Skeletal muscle tissue (tissue), 4 donors: ENCODE data around the gene ZRSR2. TPM values are rescaled to one million over a fixed set of nuclear protein-coding genes. Genes with fewer than 3 reads are reported as not detected.

Experiments
- H3K27ac ChIP-seq: one replicate; pipeline ENCODE4 v1.7.0; 2013; ENCODE audit warnings: mild to moderate bottlenecking, low read depth, low read length, inconsistent platforms
- H3K27me3 ChIP-seq, 3 donors: one replicate each; pipeline ENCODE4 v1.7.0; 2013; ENCODE audit warnings: low read length in 3 of 3; ENCODE audit not compliant: control insufficient read depth in 3 of 3, insufficient read depth in 3 of 3
- H3K36me3 ChIP-seq, 3 donors: one replicate each; pipeline ENCODE4 v1.7.0; 2013; ENCODE audit warnings: low read length in 3 of 3; ENCODE audit not compliant: control insufficient read depth in 3 of 3, insufficient read depth in 3 of 3
- H3K4me1 ChIP-seq, 3 donors: one replicate each; pipeline ENCODE4 v1.7.0; 2013; ENCODE audit warnings: low read length in 3 of 3, mild to moderate bottlenecking in 3 of 3; ENCODE audit not compliant: control insufficient read depth in 3 of 3, insufficient read depth in 3 of 3
- H3K4me3 ChIP-seq, 3 donors: one replicate each; pipeline ENCODE4 v1.7.0; 2013; ENCODE audit warnings: low read length in 3 of 3
- H3K9ac ChIP-seq, 3 donors: one replicate each; pipeline ENCODE4 v1.7.0; 2013; ENCODE audit warnings: low read length in 3 of 3, mild to moderate bottlenecking in 3 of 3, moderate library complexity in 2 of 3, low read depth in 1 of 3
- H3K9me3 ChIP-seq, 3 donors: one replicate each; pipeline ENCODE4 v1.7.0; 2013; ENCODE audit warnings: low read length in 3 of 3; ENCODE audit not compliant: control insufficient read depth in 3 of 3
- total RNA-seq: library from RNA; depleted of rRNA; stranded (reverse); fragments of >200 nt; gene quantifications from one replicate; pipeline ENCODE4 v1.2.3, GENCODE V29; 2014
- donor health status: Osteomylitis.

ZRSR2 gene
- total RNA-seq, 1 donor from 2014 or later: 2.6 TPM

- Histone ChIP-seq H3K27me3 (no peaks in the 10 kb centered on the region), H3K4me3 (no peak overlapping the region), H3K27ac (no peak overlapping the region), H3K4me1 (peaks cover 3 to 10% (median 6%) of the 10 kb centered on the region in 3 donors), H3K9me3 (no peaks in the 10 kb centered on the region), H3K9ac (no peak overlapping the region), H3K36me3 (peaks cover 3 to 8% (median 7%) of the 10 kb centered on the region in 3 donors)
These were observed 53.7 kb downstream of the ZRSR2 start for GRCh38 chrX:15843960-15844359.

- Histone ChIP-seq H3K4me1 (peaks cover 3 to 11% (median 7%) of the 10 kb centered on the region in 3 donors), H3K4me3 (no peak overlapping the region), H3K36me3 (peaks cover 3 to 7% (median 4%) of the 10 kb centered on the region in 3 donors), H3K27ac (peak overlapping the region; percentile 78), H3K27me3 (no peaks in the 10 kb centered on the region), H3K9me3 (no peaks in the 10 kb centered on the region), H3K9ac (peak overlapping the region; percentile 50 to 70 (median 52))
These were observed 58.3 kb downstream of the ZRSR2 start for GRCh38 chrX:15848576-15848975.

DNA sequence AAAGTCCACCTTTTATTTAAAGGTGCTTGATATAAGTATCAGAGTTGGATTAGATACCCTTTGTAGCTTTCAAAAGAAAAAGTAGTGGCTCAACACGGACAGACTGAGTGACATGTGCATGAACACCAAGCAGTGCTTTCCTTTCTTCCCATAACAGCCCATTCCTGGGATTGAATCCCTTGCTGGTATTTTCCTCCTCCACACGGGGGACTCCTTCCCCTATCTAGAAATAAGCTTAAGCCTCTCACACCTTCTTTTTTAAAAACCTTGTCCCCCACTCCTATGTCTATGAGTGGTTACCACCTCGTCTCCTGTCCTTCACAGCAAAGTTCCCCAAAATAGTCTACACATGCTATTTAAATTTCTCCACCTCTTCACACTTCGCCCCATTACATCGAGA is 59.3 kb downstream of the ZRSR2 start:
- H3K9ac ChIP-seq: peak overlapping the region in 2 of 3 donors; percentile 42 to 52
- H3K36me3 ChIP-seq: peaks cover 3 to 5% (median 4%) of the 10 kb centered on the region in 3 donors
- H3K4me3 ChIP-seq: no peak overlapping the region
- H3K9me3 ChIP-seq: no peaks in the 10 kb centered on the region
- H3K27me3 ChIP-seq: no peaks in the 10 kb centered on the region
- peak overlapping the region; percentile 78 for H3K27ac ChIP-seq
- H3K4me1 ChIP-seq: peaks cover 3 to 17% (median 7%) of the 10 kb centered on the region in 3 donors

DNA sequence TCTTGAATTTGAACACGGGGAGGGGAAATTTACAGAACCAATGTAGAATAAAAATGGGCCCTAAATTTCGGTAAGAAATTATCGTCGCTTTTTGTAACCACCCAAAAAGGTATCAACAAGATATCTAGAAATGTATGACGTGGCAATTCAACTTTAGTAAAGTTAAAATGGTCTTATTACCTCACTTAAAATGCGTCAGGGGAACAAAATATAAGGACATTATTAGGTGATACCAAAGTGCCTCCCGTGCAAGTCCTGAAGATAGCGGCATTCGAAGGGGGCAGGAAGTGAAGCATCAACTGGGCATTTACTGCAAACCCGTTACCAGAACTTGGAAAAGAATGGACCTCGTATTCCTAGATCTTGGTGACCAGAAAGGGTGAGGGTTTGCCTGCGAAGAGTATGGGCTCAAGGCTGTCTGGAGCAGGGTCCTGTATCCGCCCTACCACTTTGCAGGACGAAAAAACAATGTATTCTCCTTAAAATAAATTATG is 63.3 kb downstream of the ZRSR2 start:
- Histone ChIP-seq H3K9me3 (no peaks in the 10 kb centered on the region), H3K4me1 (peaks cover 0 to 25% (median 0%) of the 10 kb centered on the region in 3 donors), H3K9ac (peak overlapping the region; percentile 68 to 82 (median 74)), H3K27ac (peak overlapping the region; percentile 80), H3K4me3 (peak overlapping the region; percentile 75 to 83 (median 77)), H3K36me3 (no peaks in the 10 kb centered on the region), H3K27me3 (peaks cover 0 to 3% (median 0%) of the 10 kb centered on the region in 3 donors)

DNA sequence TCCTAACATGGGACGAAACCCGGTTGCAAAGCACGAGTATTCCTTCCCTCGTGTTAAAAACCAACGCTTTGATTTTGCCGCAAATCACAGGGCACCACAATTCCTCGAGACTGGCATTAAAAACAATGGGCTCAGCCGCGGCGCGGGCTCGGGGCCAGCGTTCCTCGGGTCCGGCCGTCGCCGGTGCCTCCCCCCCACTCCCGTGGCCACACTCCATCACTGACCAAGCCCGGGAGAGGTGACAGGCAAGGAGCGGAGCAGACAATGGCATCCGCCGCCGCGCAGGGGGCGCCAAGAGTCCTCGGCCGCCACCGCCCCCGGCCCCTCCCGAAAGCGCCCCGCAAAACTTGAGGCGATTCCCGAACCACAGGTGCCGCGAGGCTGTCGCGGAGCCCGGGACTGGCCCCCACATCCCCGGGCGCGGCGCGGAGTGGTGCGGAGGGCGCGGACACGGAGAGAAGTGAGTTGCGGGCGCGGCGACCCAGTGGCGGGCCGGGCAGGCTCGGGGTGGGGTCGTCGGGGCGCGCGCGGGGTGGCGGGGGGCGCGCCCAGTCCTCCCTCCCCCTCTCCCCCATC is 63.9 kb downstream of the ZRSR2 start:
- peak overlapping the region; percentile 75 to 83 (median 77) for H3K4me3 ChIP-seq
- H3K27me3 ChIP-seq: peaks cover 0 to 3% (median 0%) of the 10 kb centered on the region in 3 donors
- peak overlapping the region; percentile 68 to 82 (median 74) for H3K9ac ChIP-seq
- no peaks in the 10 kb centered on the region for H3K36me3 ChIP-seq
- peak overlapping the region; percentile 80 for H3K27ac ChIP-seq
- no peaks in the 10 kb centered on the region for H3K9me3 ChIP-seq
- peaks cover 0 to 25% (median 0%) of the 10 kb centered on the region in 3 donors for H3K4me1 ChIP-seq

GRCh38 chrX:15854712-15855567 is 64.7 kb downstream of the ZRSR2 start, which contains the start of gene AP1S2:
Gene AP1S2, minus strand, starts transcription at chrX:15854813. Its CDS starts 2,289 bp downstream, at chrX:15852524.
- H3K9ac ChIP-seq: peak within 1 kb of the TSS; percentile 79 to 87 (median 83)
- no peaks in the 10 kb centered on the region for H3K36me3 ChIP-seq
- H3K27ac ChIP-seq: peak within 1 kb of the TSS; percentile 88
- H3K4me1 ChIP-seq: peaks cover 0 to 22% (median 0%) of the 10 kb centered on the region in 3 donors
- peaks cover 0 to 3% (median 0%) of the 10 kb centered on the region in 3 donors for H3K27me3 ChIP-seq
- H3K9me3 ChIP-seq: no peaks in the 10 kb centered on the region
- H3K4me3 ChIP-seq: peak within 1 kb of the TSS; percentile 88 to 91 (median 89)

DNA sequence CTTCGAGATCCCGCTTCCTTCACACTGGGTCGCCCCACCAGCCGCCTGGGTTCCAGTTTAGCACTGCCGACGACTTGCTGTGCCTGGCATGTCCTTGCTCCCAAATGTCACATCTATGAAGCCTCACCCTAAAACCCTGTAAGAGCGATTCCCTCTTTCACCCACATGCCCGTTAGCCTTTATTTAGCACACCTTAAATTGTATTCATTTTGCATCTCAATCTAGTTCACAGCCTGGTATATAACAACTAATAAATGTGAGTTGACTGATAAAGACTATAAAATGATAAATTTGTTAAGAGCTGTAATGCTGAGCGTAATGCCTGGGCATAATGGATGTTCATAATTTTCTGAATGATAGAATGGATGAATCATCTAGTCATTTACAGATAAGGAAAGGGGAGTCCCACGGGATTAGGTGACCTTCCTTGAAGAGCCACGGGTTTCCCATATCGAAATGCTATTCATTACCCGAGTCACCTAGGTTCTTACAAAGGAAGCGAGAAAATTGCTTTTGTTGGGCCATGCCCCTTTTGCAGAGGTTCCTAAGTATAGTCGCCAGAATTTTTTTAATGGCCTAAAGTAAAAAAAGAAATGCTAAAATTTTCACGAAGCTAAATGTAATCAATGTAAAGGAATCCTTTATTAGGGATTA is 65.4 kb downstream of the ZRSR2 start:
- Histone ChIP-seq H3K4me1 (peaks cover 0 to 17% (median 0%) of the 10 kb centered on the region in 3 donors), H3K27ac (peak overlapping the region; percentile 88), H3K36me3 (no peaks in the 10 kb centered on the region), H3K9me3 (no peaks in the 10 kb centered on the region), H3K27me3 (peaks cover 0 to 3% (median 0%) of the 10 kb centered on the region in 3 donors), H3K4me3 (peak overlapping the region; percentile 88 to 91 (median 89)), H3K9ac (peak overlapping the region; percentile 79 to 87 (median 83))

DNA sequence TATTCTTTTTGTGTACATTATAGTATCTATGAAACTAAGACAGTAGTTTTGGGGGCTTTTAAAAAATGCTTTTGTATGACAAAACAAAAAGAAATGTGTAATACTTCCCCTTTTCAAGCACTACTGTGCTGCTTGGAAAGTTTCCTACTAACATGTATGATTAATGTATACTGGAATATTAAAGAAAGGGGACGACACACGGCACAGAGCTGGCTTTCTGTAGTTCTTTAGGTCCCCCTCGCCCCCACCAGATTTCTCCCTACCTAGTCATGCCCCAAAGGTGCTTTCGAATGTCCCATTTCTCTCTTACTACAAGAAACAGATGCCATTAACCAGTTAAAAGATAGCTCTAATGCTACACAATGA is 65.9 kb downstream of the ZRSR2 start:
- peaks cover 0 to 14% (median 0%) of the 10 kb centered on the region in 3 donors for H3K4me1 ChIP-seq
- H3K9me3 ChIP-seq: no peaks in the 10 kb centered on the region
- H3K4me3 ChIP-seq: no peak overlapping the region
- peak overlapping the region; percentile 10 to 43 (median 40) for H3K9ac ChIP-seq
- H3K27me3 ChIP-seq: peaks cover 0 to 3% (median 0%) of the 10 kb centered on the region in 3 donors
- peak overlapping the region; percentile 48 for H3K27ac ChIP-seq
- H3K36me3 ChIP-seq: no peaks in the 10 kb centered on the region

DNA sequence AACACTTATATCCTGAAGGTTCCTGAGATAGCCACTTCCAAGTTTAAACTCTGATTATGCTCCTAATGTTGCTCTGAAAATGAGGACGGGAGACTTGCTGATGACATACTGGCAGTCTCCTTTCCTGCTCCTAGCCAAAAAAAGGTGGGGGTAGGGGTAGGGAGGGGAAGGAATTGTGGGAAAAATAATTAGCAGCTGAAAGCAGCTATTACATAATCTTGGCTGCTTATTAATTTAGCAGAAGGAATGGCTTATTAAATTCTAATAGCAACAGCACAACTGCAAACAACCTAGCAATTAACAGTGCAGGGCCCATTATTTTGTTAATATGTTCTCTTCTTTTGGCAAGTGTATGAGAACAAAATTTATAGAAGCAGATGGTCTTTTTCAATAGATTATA is 66.4 kb downstream of the ZRSR2 start:
- Histone ChIP-seq H3K4me3 (no peak overlapping the region), H3K27ac (peak overlapping the region; percentile 48), H3K36me3 (no peaks in the 10 kb centered on the region), H3K9ac (peak overlapping the region in 1 of 3 donors; percentile 43), H3K27me3 (peaks cover 0 to 3% (median 0%) of the 10 kb centered on the region in 3 donors), H3K4me1 (peaks cover 0 to 14% (median 0%) of the 10 kb centered on the region in 3 donors), H3K9me3 (no peaks in the 10 kb centered on the region)
